Osteocyte (in vitro differentiated cells): ENCODE measurements around the gene DDX1. TPM values are rescaled to one million over a fixed set of nuclear protein-coding genes. Genes with fewer than 3 reads are reported as not detected.

Source experiments
- DNase-seq: peaks from one replicate; pipeline ENCODE4 v3.0.0; 2021; ENCODE audit warnings: mixed read lengths; ENCODE audit not compliant: unreplicated experiment; ENCODE audit errors: extremely low spot score
- H3K27ac Mint-ChIP-seq: one replicate; pipeline ENCODE4 v1.8.0; 2021; ENCODE audit warnings: mild to moderate bottlenecking, mixed read lengths; ENCODE audit not compliant: unreplicated experiment
- H3K27me3 Mint-ChIP-seq: one replicate; pipeline ENCODE4 v1.8.0; 2021; ENCODE audit warnings: mixed read lengths; ENCODE audit not compliant: unreplicated experiment
- H3K36me3 Mint-ChIP-seq: one replicate; pipeline ENCODE4 v1.8.0; 2021; ENCODE audit warnings: mixed read lengths; ENCODE audit not compliant: unreplicated experiment
- H3K4me1 Mint-ChIP-seq: one replicate; pipeline ENCODE4 v1.8.0; 2021; ENCODE audit warnings: mixed read lengths; ENCODE audit not compliant: unreplicated experiment
- H3K4me3 Mint-ChIP-seq: one replicate; pipeline ENCODE4 v1.8.0; 2021; ENCODE audit warnings: mild to moderate bottlenecking, moderate library complexity, mixed read lengths; ENCODE audit not compliant: unreplicated experiment
- H3K9me3 Mint-ChIP-seq: one replicate; pipeline ENCODE4 v1.8.0; 2021; ENCODE audit warnings: mixed read lengths; ENCODE audit not compliant: unreplicated experiment
- total RNA-seq: library from RNA; stranded (reverse); gene quantifications from 2 replicates; pipeline ENCODE4 v1.2.1, GENCODE V29; 2021
- TF ChIP-seq, protein P1 (sequence below): fragments of 200-600 bp; sonication (generic); IDR thresholded peaks from 2 replicates; pipeline ENCODE4 v1.5.0; 2021; ENCODE audit warnings: antibody characterized with exemption, mild to moderate bottlenecking, moderate library complexity

Gene DDX1
- total RNA-seq, 1 donor from 2014 or later: 90.7 TPM

DNA sequence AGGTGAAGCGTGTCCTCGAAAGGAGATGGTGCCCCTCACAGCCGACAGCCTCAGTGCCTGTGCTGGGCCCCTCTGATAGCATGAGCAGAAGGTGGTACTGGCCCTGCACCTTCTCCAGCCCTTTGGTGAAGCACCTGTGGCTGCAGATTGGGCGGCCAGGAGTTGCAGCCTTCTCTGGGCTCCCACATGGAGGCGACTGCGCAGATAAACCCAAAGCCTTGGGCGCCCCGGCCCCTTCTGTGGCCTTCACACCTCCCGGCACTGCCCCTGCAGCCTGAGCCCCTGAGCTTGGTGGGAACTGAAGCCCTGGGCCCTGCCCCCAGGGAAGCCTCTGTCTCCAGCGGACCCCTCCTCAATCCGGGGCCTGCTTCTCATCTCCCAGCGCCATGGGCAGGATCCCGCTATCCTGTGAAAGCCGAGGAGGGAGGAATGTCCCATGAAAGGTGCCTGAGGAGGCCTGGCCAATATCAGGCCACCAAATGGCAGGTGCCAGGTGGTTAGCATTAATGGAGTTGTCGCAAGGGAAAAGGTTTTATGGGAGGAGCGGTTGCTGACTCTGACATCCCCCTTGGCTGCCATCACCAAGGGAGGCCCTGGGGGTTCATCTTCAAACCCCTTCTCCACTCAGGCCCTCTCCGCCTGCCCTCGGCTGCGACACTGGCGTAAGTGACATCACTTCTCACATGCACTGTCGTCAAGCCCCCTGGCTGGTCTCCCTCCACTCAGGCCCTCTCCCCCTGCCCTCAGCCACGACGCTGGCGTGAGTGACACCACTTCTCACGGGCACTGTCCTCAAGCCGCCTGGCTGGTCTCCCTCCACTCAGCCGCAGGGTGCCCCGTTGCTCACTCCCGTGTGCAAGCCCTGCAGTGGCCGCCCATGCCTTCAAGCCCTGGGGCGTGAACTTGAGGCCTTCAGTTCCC, 62.4 kb downstream of the DDX1 start:
- Mint-ChIP-seq H3K27me3 (peaks cover 29% of the 10 kb centered on the region), H3K4me3 (no peak overlapping the region), H3K36me3 (no peaks in the 10 kb centered on the region), H3K4me1 (no peaks in the 10 kb centered on the region), H3K27ac (no peak overlapping the region), H3K9me3 (peaks cover 4% of the 10 kb centered on the region)
- TF ChIP-seq, protein P1, sequence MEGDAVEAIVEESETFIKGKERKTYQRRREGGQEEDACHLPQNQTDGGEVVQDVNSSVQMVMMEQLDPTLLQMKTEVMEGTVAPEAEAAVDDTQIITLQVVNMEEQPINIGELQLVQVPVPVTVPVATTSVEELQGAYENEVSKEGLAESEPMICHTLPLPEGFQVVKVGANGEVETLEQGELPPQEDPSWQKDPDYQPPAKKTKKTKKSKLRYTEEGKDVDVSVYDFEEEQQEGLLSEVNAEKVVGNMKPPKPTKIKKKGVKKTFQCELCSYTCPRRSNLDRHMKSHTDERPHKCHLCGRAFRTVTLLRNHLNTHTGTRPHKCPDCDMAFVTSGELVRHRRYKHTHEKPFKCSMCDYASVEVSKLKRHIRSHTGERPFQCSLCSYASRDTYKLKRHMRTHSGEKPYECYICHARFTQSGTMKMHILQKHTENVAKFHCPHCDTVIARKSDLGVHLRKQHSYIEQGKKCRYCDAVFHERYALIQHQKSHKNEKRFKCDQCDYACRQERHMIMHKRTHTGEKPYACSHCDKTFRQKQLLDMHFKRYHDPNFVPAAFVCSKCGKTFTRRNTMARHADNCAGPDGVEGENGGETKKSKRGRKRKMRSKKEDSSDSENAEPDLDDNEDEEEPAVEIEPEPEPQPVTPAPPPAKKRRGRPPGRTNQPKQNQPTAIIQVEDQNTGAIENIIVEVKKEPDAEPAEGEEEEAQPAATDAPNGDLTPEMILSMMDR: no peak
- no peak for DNase-seq

DNA sequence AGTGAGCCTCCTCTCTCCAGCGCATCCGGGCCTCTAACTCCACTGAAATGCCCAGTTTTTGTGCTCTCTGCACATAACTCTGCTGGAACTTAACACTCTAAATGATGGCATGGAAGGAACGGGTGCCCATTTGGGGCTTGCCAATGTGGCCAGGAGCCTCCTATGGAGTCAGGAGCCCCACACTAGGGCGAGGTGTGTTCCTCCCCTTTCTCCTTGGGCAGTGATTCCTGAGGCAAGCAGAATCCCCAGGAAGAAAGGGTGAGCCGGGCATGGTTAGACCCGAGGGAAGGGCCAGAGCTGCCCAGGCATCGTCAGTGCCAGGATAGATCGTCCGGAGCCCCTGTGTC, 63.0 kb downstream of the DDX1 start:
- TF ChIP-seq, protein P1: no peak
- Mint-ChIP-seq H3K4me1 (no peaks in the 10 kb centered on the region), H3K27ac (no peak overlapping the region), H3K27me3 (peaks cover 32% of the 10 kb centered on the region), H3K36me3 (no peaks in the 10 kb centered on the region), H3K4me3 (no peak overlapping the region), H3K9me3 (peaks cover 5% of the 10 kb centered on the region)
- DNase-seq: no peak

DNA sequence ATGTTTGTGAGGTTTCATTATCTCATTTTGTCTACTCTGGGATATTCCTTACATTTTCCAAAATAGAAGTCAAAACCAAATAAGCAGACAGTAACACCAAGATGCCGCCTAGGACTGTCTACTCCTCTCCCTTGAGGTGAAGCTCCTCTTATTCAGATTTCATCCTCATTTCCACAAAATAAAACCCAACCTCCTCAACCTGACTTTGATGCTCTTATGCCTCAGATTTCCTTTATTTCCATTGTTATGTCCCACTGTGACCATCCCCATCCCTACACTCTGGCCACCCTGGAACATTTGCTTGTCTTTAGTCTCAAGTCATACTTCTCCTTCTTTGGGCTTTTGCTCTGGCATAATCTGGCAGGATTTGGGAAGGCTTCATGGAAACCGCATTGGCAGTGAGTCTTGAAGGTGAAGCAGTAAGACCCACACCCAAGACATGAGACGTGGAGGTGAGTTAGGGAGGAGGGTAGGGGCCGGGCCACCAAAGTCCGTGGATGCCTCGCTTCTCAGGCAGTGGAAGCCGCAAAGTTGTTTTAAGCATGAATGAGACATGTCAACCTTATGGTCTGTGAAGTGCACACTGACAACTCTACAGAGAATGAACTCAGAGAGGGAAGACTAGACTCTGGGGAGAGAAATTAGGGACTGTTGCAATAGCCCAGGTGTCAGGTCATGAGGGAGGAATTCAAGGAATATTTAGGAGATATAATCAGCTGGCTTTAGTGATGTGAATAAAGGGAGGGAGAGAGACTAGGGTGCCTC, 63.6 kb downstream of the DDX1 start:
- H3K36me3 Mint-ChIP-seq: no peaks in the 10 kb centered on the region
- peaks cover 29% of the 10 kb centered on the region for H3K27me3 Mint-ChIP-seq
- H3K9me3 Mint-ChIP-seq: peaks cover 5% of the 10 kb centered on the region
- H3K27ac Mint-ChIP-seq: no peak overlapping the region
- H3K4me3 Mint-ChIP-seq: no peak overlapping the region
- no peaks in the 10 kb centered on the region for H3K4me1 Mint-ChIP-seq
- TF ChIP-seq, protein P1: no peak
- no peak for DNase-seq

DNA sequence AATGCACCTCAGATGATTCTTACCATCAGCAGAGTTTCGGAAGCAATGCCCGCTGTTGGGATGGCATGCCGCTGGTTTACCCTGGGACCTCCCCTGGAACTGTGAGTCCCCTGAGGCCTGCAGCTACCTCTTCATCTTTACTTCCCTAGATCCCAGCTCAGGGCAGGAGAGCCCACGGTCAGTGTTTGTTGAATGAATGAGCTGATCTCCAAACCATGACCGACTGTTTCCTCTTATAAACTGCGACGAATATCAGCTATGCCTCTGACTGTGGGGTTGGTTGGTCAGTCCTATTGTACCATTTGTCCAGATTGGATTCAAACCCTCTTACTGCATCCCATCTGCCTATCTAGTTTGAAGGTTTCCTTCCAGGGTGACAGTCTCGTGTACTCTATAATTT, 64.4 kb downstream of the DDX1 start:
- H3K27me3 Mint-ChIP-seq: peaks cover 23% of the 10 kb centered on the region
- H3K27ac Mint-ChIP-seq: no peak overlapping the region
- no peak for DNase-seq
- no peaks in the 10 kb centered on the region for H3K36me3 Mint-ChIP-seq
- TF ChIP-seq, protein P1: no peak
- H3K4me3 Mint-ChIP-seq: no peak overlapping the region
- peaks cover 5% of the 10 kb centered on the region for H3K9me3 Mint-ChIP-seq
- H3K4me1 Mint-ChIP-seq: no peaks in the 10 kb centered on the region

DNA sequence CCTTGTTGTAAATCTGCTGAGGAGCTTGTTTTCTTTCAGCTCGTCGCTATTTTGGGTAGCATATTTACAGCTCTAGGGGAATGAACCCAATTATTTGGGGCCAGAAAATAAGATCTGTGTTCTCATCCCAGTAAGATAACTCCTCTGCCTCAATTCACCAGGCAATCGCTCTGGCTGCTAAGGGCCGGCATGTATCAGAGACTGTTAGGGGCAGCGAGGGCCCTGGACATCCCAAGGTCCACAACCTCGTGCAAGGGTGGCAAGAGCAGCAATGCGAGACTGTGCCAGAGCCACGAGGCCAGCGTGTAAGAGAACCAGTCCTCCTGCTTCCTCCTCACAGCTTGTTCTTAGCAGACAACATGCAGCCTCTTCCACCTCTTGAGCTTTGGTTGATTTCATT, 66.1 kb downstream of the DDX1 start:
- peaks cover 24% of the 10 kb centered on the region for H3K27me3 Mint-ChIP-seq
- no peak overlapping the region for H3K27ac Mint-ChIP-seq
- no peaks in the 10 kb centered on the region for H3K36me3 Mint-ChIP-seq
- H3K4me1 Mint-ChIP-seq: no peaks in the 10 kb centered on the region
- TF ChIP-seq, protein P1: no peak
- H3K4me3 Mint-ChIP-seq: no peak overlapping the region
- no peak for DNase-seq
- peaks cover 5% of the 10 kb centered on the region for H3K9me3 Mint-ChIP-seq
